CD4-positive, alpha-beta T cell treated with Interleukin-12 subunit alpha and Interleukin-12 subunit beta, for 1 hour (primary cell): ENCODE data around the gene PLCB3.

ENCODE experiments used
- DNase-seq: peaks from one replicate; pipeline ENCODE4 v3.0.0-alpha.2; 2020

PLCB3 gene

GRCh38 chr11:64290352-64291261 is 39.3 kb downstream of the PLCB3 start:
- no peak for DNase-seq

GRCh38 chr11:64291262-64291751 is 40.0 kb downstream of the PLCB3 start, which contains the start of gene KCNK4:
Gene KCNK4, plus strand, starts transcription at chr11:64291302. Its CDS starts 1,717 bp downstream, at chr11:64293019.
- no peak for DNase-seq

GRCh38 chr11:64291752-64292459 is 40.6 kb downstream of the PLCB3 start:
- DNase-seq = no peak

- no peak for DNase-seq
Observed at GRCh38 chr11:64292460-64293254, 41.3 kb downstream of the PLCB3 start.

GRCh38 chr11:64294774-64295173 is 43.4 kb downstream of the PLCB3 start:
- no peak for DNase-seq

- DNase-seq = no peak
Observed at GRCh38 chr11:64295760-64296159, 44.4 kb downstream of the PLCB3 start.

GRCh38 chr11:64296236-64296635 is 44.9 kb downstream of the PLCB3 start:
- DNase-seq = no peak

- DNase-seq = no peak
Observed at GRCh38 chr11:64296830-64297698, 45.7 kb downstream of the PLCB3 start.

GRCh38 chr11:64297699-64298358 is 46.5 kb downstream of the PLCB3 start:
- no peak for DNase-seq

- DNase-seq = no peak
Observed at GRCh38 chr11:64298966-64299846, 47.9 kb downstream of the PLCB3 start.

GRCh38 chr11:64299847-64300648 is 48.7 kb downstream of the PLCB3 start, which contains the start of gene CATSPERZ:
Gene CATSPERZ, plus strand, starts transcription at chr11:64300358. Its CDS starts 53 bp downstream, at chr11:64300411.
- DNase-seq = peak; percentile 28

GRCh38 chr11:64303109-64304031 is 52.0 kb downstream of the PLCB3 start:
- DNase-seq = no peak

GRCh38 chr11:64304032-64304315 is 52.6 kb downstream of the PLCB3 start:
- DNase-seq = no peak

GRCh38 chr11:64304316-64305072 is 53.2 kb downstream of the PLCB3 start:
- peak; percentile 92 for DNase-seq

- DNase-seq = peak; percentile 98
Observed at GRCh38 chr11:64305075-64305690, 53.9 kb downstream of the PLCB3 start, which contains the start of gene ESRRA. Gene ESRRA, plus strand, starts transcription at chr11:64305524. Its CDS starts 1,656 bp downstream, at chr11:64307180.

- peak; percentile 79 for DNase-seq
Observed at GRCh38 chr11:64305691-64306562, 54.6 kb downstream of the PLCB3 start.
